ENCODE measurements around the gene EHF. TPM values are rescaled to one million over a fixed set of nuclear protein-coding genes. Genes with fewer than 3 reads are reported as not detected.

Gene EHF
- total and polyA plus RNA-seq, 9 of the 15 experiments (the other 6 are each of a cell fraction or from before 2014, with no cell fraction given) = 0.04 to 0.54 (median 0.37) TPM

GRCh38 chr11:34680206-34680605, 59.3 kb downstream of the EHF start (continued):
- TF ChIP-seq REST (IDR thresholded peaks at IDR 0.05; ENCODE audit: borderline replicate concordance) (no peak), REST (CRISPR knock-in tag; IDR thresholded peaks at IDR 0.05; ENCODE audit: low read depth) (no peak), E2F3 (CRISPR knock-in tag; IDR thresholded peaks at IDR 0.05) (no peak), DEAF1 (CRISPR knock-in tag; IDR thresholded peaks at IDR 0.05) (no peak)

All from K562 (cell line).